Muscle of back (tissue), 11 donors: ENCODE data around the gene GRN. TPM values are rescaled to one million over a fixed set of nuclear protein-coding genes. Genes with fewer than 3 reads are reported as not detected.
"Not testable (repeated sequence)": the region's sequence is repeated elsewhere in the genome, so short reads cannot be mapped to it uniquely, and the experiment has no call there.

Experiments
- DNase-seq, 3 donors: peaks; one replicate each; pipeline versions ENCODE4 v3.0.0 to v3.0.0-alpha.2; 2013
- polyA plus RNA-seq, 10 donors: library from polyadenylated mRNA; unstranded; fragments of 120-200 nt; gene quantifications; one replicate each; pipeline ENCODE4 v1.2.1, GENCODE V29; 2013; ENCODE audit not compliant: insufficient read length in 10 of 10

The GRN gene
- polyA plus RNA-seq, 10 donors, result 146 to 229 (median 186) TPM

DNA sequence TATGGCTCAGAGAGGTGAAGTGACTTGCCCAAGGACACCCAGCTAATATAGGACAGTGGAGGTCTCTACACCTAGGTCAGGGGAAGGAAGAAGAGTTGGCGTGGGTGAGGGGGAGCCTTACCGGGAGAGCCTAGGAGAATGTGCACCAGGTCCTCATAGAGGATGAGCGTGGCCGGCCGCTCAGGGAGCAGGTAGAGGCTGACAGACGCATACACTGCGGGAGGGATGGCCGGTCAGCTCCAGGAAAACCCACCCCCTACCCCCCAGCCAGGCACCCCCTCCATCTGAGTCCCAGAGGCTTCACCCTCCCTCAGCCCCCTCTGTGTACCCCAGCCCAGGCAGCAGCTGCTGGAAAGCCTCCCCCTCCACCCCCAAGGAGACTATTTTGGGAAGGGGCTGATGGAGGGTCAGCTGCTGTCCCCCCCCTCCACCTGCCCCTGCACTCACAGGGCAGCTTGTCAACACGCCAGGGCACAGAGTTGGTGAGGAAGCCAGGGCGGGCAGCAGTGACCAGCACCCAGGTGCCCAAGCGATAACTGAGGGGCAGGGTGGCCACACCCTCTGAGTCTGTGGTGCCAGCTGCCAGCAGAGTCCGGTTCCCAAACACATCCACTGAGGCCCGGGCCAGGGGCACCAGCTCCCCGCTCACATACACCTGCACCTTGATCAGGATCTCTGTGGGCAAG is 14.5 kb downstream of the GRN start:
- no peak for DNase-seq

GRCh38 chr17:44360144-44360533 is 15.0 kb downstream of the GRN start:
- no peak for DNase-seq

DNA sequence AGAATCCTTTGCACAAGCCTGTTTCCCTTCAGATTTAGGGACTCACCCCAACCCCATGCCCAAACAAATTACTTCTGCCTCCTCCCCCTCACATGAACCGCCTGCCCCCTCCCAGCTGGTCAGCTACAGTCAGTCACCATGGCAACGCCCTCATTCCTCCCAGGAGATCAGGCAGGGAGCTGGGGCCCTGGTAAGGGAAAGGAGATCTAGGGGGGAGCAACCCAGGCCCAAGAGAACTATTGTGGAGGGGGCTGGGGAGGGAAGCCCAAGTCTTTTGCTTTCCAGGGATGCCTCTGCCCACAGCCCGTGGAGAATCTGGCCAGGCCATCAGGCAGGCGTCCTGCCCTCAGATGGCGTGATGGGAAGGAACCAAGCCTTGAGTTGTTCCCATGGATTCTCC is 15.7 kb downstream of the GRN start:
- peak in 1 of 3 donors; percentile 68 for DNase-seq

DNA sequence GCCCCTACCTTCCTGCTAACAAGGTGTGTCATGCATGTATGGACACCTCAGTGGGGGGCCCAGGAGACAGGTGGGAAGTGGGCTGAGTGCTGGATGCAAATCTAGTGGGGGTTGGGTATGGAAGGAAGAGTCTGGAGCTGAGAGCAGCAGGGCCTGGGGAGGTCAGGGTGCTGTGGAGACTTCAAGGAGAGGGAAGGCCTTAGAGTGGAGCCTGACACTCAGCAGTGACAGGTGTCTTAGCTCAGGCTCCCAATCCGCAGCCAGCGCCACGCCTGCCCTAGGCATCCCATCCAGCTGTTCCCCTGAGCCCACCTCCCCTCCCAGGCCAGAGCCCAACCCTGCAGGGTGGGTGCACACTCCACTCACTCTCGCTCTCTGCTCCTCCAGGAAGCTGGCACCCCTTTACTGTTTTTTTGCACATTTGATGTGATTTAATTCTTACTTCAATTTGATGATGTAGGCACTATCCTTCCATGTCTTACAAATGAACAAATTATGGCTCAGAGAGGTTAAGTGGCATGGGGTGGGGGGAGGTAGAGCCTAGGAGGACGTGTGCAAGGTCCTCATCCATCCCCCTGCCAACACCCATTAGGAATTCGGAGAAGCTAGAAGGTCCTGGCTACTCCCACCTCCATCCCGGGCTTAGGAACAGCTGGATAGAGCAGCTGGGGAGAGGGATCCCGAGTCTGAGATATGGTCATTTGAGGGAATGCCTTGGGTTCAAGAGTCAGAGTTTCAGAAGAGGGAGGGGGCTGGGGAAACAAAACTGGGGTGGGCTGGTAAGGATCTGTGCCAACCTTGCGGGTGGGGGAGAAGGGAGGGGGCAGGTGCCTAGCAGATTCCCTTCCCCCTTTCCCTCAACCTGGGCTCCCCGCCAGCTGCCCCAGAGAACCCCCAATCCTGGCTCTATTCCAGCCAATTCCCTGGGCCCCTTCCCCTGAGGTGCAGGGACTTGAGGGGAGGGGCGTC is 16.5 kb downstream of the GRN start:
- peak in 1 of 3 donors; percentile 50 for DNase-seq

GRCh38 chr17:44362459-44362948 is 17.4 kb downstream of the GRN start:
- DNase-seq, result peak in 1 of 3 donors; percentile 41

DNA sequence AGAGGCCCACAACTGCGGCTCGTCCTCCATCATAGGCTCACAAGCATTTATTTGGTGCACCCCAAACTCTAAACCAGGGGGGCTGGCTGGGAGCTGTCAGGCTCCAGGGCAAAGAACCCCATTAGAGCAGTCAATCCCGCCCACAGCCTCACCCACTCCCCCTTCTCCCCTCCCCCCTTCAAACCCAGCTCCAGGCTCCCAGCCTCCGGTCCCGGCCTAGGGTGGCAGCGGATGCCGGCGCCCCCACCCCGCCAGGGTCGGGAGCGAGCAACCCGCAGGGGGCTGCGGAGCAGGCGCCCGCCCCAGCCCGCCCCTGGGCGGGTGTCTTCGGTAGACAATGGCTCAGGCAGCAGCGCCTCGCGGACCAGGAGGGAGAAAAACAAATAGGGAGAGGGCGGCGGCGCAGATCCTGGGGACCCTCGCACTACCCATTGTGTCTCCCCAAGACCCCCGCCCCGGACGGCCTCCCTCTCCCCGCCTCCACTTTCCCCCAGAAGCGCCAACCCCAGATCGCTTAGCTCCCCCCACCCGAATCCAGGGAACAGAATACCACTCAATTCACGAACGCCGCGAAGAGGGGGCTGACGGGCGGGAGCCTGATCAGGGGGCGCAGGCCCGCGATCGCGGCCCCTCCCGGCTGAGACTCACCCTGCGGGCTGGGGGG is 18.0 kb downstream of the GRN start:
- peak in 1 of 3 donors; percentile 70 for DNase-seq

- DNase-seq, result peak in 2 of 3 donors; percentile 83 to 86
Measured at GRCh38 chr17:44363613-44364159, 18.6 kb downstream of the GRN start, which contains the start of gene FAM171A2. FAM171A2 (minus strand) TSS chr17:44363853; CDS start chr17:44363714, 139 bp downstream.

- not testable (repeated sequence) for DNase-seq
Measured at GRCh38 chr17:44365051-44365450, 19.9 kb downstream of the GRN start.

DNA sequence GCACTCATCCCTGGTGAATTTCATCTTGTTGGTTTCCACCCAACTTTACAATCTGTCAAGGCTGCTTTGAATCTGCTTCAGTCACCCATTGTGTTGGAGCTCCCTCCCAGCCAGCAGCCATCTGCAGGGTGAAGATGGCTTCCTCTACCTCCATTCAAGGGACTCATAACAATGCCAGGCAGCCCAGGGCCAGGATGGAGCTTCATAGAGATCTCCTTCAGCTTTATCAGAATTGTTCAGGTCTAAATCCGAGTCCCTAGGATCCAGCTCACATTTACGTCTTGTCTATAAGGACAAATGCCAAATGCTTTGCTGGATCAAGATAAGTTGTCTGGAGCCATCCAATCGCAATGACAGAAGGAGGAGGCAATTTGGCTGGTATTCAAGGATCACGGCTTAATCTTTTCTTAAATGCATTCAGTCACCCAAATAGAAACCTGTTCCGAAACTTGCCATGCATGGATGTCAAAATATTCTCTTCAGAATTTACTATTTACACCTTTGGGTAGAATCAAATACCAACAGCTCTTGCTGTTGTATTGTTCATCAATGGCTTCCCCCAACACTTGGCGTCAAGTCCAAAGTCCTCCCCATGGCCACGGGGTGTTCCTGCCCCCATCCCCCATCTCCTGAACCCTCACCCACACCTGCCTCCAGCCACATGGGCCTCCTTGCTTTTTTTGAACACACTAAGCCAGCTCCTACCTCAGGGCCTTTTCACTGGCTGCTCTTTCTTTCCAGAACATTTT is 22.3 kb downstream of the GRN start:
- DNase-seq, result no peak

- DNase-seq, result not testable (repeated sequence)
Measured at GRCh38 chr17:44368391-44369243, 23.5 kb downstream of the GRN start.

- DNase-seq, result not testable (repeated sequence)
Measured at GRCh38 chr17:44369414-44370023, 24.4 kb downstream of the GRN start.

DNA sequence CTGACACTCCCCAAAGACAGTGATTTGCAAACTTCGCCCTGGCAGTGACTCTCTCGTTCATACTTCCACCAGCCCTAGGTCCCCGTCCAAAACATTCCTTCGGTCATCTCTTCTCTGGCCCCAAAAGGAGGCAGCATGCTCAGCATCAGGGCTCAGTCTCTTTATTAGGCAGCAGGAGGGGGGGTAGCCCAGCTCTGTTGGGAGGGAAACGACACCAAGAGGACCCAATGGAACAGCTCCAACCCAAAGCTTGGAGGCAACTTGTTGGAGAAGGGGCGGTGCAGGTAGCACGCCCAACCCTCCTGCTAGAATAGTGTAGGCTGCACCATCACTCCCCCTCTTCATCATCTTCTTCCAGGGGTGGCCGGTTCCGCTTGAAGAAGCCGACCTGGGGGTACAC is 26.9 kb downstream of the GRN start:
- no peak for DNase-seq

GRCh38 chr17:44374306-44375195 is 29.4 kb downstream of the GRN start:
- no peak for DNase-seq

- no peak for DNase-seq
Measured at GRCh38 chr17:44375196-44376017, 30.3 kb downstream of the GRN start.

DNA sequence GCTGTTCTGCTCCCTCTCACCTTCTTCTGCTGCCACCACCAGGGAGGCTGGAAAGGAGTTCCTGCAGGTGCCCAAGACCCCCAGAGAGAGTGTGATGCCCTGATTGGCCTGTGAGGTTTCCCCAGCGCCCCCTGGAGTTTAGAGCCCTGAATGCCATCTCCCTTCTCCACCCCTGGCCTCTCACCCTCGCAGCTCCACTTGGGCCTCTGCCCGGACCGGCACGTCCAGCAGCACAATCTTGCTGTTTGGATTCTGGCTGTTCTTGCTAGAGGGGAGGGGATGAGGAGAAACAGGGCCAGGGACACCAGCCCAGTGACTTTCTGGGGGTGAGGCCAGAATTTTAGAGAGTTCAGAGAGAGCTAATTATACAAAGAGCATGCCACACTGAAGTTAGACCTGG is 31.0 kb downstream of the GRN start:
- peak in 2 of 3 donors; percentile 38 to 61 for DNase-seq

DNA sequence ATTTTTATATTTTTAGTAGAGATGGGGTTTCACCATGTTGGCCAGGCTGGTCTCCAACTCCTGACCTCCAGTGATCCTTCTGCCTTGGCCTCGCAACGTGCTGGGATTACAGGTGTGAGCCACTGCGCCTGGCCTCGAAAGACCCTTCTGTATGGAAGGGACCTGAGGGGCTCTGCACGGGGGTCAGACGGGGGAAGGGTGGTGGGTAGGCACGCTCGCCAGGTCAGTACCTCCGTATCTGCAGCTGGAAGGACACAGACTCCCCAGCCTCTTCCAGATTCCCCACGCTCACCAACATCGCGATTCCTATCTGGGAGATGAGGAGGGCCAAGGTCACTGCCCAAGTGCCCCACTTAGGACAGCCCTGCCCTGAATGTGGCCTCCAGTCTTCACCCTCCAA is 31.7 kb downstream of the GRN start:
- no peak for DNase-seq

DNA sequence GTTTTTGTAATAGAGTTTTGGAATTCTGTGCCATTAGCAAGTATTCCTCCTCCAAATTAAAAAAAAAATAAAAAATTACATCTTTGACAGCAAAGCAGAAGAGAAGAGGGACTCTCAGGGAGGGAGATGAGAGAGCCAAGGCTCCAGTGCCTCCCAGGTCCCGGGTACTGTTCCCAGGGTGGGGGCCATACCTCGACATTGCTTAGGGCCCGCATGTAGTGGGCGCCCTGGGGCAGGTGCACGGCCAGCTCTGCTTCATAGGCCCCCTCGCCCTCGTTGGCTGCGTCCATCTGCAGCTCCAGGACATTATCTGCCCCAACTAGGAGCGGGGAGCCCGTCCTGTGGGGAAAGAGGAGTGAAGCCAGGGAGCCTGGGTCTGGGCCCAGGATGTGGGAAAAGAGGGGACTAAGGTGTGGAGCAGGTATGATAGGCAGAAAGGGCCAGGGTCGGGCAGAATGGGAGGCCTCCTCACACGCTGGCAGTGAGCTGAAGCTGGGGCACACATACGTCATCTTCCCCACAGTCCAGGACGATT is 33.1 kb downstream of the GRN start:
- DNase-seq, result no peak
